HG03378 (cell line): ENCODE data around the gene FBH1.
"Not testable (repeated sequence)": the region's sequence is repeated elsewhere in the genome, so short reads cannot be mapped to it uniquely, and the experiment has no call there.

Experiments used
- ATAC-seq: cut with Tn5 transposase; IDR thresholded peaks from one replicate; pipeline ENCODE4 v1.9.1; 2021; ENCODE audit warnings: mild to moderate bottlenecking, moderate library complexity; ENCODE audit not compliant: unreplicated experiment

Gene FBH1

GRCh38 chr10:5937016-5937415 is 47.0 kb downstream of the FBH1 start:
- no peak for ATAC-seq

DNA sequence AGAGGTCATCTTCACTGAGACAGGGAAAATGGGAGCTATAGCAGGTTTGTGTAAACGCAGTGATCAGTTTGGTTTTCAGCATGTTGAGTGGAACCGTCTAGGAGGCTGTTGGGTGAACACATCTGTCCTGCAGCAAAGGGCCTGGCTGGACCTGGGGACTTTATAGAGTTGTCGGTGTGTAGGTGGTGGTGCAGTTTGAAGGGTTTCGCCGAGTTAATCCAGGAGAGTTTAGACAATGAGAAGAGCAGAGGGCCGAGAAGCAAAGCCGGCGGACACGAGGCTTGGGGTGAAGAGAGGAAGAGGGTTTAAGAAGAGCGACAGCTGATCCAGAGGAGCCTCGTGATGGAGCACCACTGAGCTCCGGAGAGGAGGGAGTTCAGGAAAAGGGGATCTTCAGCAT is 48.2 kb downstream of the FBH1 start:
- ATAC-seq, result no peak

GRCh38 chr10:5940807-5941218 is 50.8 kb downstream of the FBH1 start:
- ATAC-seq, result no peak

DNA sequence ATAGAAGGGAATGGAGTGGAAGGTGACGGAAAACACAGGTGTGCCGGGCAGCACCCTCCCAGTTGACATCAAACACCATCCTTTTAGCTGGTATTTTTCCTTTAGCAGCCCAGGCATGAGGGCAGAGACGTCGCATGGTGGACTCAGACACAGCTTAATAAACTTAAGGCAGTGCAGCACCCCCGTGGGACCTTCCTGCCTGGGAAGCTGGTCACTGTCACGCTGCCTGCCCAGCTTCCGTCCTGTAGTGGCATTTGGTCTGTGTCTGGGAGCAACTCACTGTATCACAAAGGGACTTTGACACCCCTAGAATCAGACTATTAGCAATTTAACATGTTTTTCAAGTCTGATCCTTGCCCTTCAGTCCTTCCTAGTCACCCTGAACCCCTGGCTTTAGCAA is 51.5 kb downstream of the FBH1 start:
- no peak for ATAC-seq

GRCh38 chr10:5942001-5942400 is 52.0 kb downstream of the FBH1 start:
- ATAC-seq, result no peak

DNA sequence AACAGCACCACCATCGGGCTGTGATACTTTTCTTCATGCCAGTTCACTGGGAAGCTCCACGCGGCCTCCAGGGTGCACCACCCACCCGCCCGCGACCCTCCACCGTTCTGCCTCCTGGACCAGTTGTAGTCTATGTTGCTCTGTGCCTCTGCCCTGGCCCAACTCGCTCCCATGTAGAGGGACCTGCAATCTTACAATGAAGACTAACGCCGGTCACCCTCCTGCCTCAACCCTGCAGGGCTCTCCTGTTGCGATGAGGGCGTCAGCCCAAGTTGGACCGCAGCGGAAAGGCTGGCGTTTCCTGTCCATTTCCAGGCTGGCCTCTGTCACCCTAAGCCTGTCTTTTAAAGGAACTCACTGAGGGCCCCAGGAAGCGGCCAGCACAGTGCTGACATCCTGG is 52.4 kb downstream of the FBH1 start:
- ATAC-seq, result no peak

DNA sequence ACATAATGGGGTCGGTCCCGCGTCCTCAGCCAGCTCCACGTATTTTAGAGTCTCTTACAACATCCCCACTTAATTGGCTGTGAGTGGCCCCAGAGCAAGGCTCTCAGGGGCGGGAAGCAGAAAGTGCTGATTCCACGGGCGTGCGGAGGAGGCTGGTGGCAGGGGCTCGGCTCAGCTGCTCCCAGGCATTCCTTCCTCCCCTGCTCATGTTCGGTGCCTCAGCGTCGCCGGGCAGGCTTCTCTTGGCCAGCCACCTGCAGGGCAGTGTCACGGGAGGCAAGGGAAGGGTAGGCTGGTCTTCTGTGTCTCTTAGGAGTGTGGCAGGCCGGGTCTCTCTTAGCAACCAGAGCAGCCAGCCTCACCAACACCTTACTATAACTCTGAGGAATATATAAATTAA is 53.5 kb downstream of the FBH1 start:
- no peak for ATAC-seq

DNA sequence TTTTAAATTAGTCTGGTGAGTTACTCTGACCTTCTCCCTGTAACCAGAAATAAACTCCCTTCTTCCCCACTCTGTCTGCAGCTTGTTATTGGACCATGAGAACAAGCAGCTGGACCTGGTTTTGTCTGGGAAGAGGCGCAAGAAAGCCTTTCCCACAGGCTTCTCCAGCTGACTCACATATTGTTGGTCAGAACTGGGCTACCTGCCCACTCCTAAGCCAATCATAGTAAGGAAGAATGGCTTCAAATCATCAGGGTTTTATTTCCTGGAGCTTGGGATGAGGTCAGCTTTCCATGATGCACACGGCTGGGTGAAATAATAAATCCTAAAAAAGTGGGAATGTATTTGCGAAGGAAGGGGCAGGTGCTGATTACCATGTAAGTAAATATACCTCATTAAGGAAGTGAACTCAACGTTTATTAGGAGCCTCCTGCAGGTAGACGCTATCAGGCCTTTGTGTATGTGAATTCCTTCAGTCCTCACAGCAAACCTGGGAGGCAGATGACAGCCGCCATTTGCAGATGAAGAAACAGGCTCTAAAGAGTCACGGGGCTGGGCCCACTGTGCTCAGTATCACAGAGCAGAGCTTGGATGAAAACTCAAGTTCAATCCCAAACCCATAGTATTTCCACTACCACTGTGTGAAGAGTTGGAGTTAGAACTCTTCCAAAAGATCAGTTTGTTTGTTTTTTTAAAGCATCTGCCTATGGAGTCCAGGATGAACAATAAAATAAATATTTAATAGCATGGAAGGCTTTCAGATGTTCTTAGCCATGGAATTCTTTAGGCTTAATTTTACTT is 54.5 kb downstream of the FBH1 start:
- ATAC-seq, result no peak

DNA sequence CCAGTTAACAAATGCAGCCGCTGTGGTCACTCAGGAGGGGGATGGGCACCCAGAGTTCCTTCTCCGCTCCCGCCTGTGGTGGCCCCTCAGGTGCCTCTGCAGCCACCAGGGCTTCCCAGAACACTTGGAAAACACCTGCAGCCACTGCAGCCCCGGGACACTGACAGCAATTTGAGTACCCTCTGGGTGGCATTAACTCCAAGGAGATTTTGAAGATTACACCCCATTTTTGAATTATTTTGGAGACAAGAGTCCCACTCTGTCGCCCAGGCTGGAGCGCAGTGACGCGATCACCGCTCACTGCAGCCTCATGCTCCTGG is 55.1 kb downstream of the FBH1 start:
- ATAC-seq, result no peak

GRCh38 chr10:5945561-5946418 is 55.7 kb downstream of the FBH1 start:
- ATAC-seq, result no peak

- not testable (repeated sequence) for ATAC-seq
These were observed 56.4 kb downstream of the FBH1 start for GRCh38 chr10:5946419-5946775.

- no peak for ATAC-seq
These were observed 56.7 kb downstream of the FBH1 start for GRCh38 chr10:5946786-5947185.

DNA sequence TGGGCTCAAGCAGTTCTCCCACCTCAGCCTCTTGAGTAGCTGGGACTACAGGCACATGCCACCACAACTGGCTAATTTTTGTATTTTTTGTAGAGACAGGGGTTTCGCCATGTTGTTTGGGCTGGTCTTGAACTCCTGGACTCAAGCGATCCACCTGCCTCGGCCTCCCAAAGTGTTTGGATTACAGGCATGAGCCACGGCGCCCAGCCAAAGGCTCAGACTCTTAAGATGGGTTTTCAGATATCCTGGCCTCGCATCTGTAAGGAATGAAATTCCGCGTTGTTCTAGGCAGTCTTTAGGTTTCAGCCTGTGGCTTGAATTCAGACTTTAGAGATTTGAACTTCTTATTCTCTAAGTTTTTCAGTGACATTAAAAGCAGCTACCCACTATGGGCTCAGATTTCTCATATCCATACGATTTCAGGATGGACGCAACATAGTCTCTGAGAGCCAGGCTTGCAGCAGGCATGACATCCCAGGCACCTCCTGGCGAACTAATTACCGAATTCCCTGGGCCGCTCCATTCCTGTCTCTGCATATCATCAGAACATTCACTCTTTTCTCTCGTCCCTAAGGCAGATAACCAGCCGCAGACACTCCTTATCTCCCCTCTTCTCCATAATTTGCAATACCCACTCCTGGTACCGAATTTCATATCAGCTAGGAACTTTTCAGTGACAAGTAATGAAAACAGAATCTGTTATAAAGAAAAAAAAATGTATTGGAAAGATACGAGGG is 57.6 kb downstream of the FBH1 start:
- ATAC-seq, result no peak

DNA sequence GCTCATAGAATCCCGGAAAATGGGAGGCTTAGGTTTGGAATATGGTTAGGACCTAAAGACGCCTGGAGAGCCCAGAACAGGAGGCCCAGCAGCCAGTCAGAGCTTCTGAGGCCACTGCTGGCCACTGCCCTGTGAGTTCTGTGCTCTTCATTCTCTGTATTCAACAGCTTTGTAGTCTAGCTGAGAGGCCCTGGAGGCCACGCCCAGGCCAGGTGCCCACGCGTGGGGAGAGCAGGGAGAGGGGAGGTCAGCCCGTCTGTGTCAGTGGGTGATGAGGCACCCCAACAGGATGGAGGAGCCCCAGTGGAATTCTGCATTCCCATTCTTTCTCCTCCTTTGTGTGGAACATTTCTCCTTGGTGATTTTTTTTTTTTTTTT is 58.2 kb downstream of the FBH1 start:
- ATAC-seq, result no peak

DNA sequence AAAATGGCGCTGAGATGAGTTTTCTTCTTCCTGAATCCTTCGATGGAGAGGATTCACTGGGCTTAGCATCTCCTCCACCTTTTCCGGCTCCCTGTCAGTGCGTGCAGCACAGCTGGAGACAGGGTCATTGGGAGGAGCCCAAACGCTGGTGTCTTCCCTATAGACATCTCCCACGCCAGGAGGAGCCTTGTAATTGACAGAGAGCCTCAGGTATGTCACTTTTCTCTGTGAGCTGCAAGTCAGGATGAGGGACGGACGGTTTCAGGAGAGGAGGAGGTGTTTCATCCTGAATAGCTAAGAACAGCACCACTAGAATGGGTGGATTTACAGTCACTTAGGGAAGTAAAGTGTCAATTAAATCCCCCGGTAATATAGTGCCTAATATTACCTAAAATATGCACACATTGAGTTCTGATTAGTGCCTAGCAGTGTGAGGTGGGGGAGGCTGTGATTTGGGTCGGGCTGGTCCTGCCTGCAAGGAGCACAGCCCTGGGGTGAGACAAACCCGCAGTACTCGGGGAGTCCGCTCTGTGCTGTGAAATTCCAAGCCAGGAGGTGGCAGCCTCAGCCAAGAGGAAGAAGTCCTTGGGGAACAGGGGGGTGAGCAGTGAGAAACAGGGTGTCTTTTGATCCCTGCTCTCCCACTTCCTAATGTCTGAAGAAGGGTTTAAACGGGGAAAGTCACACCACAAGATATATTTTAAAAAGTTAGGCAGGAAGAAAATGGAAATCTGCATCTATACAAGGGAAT is 59.1 kb downstream of the FBH1 start:
- no peak for ATAC-seq

DNA sequence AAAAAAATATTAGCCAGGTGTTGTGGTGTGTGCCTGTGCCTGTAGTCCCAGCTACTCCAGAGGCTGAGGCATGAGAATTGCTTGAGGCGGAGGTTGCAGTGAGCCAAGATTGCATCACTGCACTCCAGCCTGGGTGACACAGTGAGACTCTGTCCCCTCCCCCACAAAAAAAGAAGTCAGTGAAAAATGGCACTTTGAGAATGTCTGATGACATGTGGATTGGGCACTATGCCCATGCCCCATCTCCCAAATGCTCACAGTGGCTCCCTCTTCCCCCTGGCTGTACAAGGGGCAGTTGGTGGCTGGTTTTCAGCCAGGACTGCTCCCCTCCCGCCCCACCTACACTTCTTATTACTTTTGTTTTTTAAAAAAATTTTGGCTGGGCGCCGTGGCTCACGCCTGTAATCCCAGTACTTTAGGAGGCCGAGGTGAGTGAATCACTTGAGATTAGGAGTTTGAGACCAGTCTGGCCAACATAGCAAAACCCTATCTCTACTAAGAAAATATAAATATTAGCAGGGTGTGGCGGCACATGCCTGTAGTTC is 61.2 kb downstream of the FBH1 start:
- ATAC-seq, result no peak

- no peak for ATAC-seq
These were observed 61.8 kb downstream of the FBH1 start for GRCh38 chr10:5951721-5952407.

DNA sequence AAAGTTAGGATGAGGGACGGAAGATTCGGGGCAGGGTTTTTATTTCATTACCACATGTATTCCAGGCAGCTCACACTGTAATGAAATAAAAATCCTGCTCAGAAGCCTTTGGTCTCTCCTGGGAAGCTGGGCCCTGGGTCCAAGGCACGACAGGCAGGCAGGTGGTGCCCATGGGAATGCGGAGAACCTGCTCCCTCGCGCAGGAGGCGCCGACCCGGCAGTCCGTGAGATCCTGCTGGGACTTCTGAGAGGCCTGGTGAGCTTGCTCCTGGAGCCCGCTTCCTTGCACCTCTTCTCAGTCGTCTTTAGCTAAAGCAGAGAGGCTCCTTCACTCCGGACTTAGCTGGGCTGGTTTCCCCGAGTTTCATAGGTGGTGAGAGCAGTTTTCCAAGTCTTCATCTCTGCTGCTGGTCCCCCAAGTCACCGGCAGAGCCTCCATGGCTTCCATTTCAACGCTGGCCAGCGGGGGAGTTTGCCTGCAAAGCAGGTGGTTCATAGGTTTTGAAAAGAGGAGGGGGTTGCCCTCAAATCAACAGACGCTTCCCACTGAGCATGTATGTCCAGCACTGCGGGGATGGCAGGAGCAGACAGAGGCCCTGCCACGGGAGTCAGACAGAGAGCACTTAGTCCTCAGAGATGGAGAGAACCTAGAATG is 62.8 kb downstream of the FBH1 start:
- ATAC-seq, result no peak

DNA sequence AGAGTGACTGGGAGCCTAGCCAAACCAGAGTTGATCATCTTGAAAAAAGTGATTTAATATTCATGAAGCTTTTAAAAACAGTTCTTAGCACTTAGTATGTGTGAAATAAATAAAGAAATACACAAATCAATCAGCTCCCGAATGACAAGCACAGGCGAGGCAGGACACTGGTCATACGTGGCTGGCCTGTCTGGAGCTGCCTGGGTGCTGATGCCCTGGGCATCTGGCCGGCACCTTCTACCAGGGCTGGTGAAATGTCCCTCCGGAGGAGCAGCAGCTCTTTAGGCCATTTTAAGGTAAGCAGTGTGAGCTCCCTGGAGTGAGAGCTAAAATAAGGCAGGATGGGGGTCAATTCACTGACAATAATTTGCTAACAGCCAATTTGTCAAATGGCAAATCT is 63.6 kb downstream of the FBH1 start:
- ATAC-seq, result no peak
